ENCODE results near the gene KRT1. TPM values are rescaled to one million over a fixed set of nuclear protein-coding genes. Genes with fewer than 3 reads are reported as not detected.
"Not testable (repeated sequence)": the region's sequence is repeated elsewhere in the genome, so short reads cannot be mapped to it uniquely, and the experiment has no call there.

Gene KRT1
- total RNA-seq, 1 donor from 2014 or later = 3.5 TPM

GRCh38 chr12:52672321-52672933 is 7.8 kb downstream of the KRT1 start:
- Histone ChIP-seq H3K9me3 (no peaks in the 10 kb centered on the region), H3K36me3 (no peaks in the 10 kb centered on the region), H3K4me3 (no peak overlapping the region), H3K4me1 (no peaks in the 10 kb centered on the region), H3K27ac (no peak overlapping the region), H3K27me3 (no peaks in the 10 kb centered on the region)
- no peak for TF ChIP-seq CTCF (IDR thresholded peaks at IDR 0.05)
- no peak for DNase-seq
- ATAC-seq = no peak
- intact Hi-C loops (cut with DNase I) = no loop called here

DNA sequence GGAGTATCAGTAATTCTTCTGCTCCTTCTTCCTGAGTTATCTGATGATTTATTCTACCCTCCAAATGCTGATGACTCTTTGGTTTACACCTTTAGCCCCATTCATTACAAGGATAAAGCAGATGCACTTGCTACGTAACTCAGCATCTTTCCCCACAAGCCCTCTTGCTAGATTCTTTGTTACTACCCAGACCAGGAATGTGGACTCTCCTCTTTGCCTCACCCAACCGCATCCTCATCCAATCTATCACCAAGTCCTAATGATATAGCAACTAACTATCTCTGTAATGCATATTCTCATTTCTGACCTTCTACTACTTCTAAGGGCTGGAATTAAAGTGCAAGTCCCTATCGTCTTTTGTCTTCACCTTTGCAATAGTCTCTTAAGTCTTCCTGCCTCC is 9.2 kb downstream of the KRT1 start:
- ATAC-seq = no peak
- Histone ChIP-seq H3K27ac (no peak overlapping the region), H3K9me3 (no peaks in the 10 kb centered on the region), H3K36me3 (no peaks in the 10 kb centered on the region), H3K4me3 (no peak overlapping the region), H3K4me1 (no peaks in the 10 kb centered on the region), H3K27me3 (peaks cover 1% of the 10 kb centered on the region)
- DNase-seq = no peak
- TF ChIP-seq CTCF (IDR thresholded peaks at IDR 0.05) = no peak
- intact Hi-C loops (cut with DNase I) = loop anchor here (1.0 kb wide), 1 partner anchor 8 kb away; no protein-coding TSS in a partner anchor

- intact Hi-C loops (cut with DNase I) = no loop called here
- no peak for TF ChIP-seq CTCF (IDR thresholded peaks at IDR 0.05)
- no peak for ATAC-seq
These were observed 9.7 kb downstream of the KRT1 start for GRCh38 chr12:52670506-52670905.

DNA sequence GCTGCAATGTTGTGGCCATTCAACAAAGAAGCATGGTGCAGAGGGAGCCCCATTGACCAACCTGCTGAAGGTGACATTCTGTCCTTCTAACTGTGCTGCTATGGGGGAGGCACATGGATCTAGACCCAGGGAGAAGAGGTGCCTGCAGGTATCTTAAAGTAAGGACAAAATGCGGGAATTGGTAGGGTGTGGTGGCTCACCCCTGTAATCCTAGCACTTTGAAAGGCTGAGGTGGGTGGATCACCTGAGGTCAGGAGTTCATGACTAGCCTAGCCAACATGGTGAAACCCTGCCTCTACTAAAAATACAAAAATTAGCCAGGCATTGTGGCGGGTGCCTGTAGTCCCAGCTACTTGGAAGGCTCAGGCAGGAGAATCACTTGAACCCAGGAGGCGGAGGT is 10.3 kb downstream of the KRT1 start:
- DNase-seq; H3K27me3 ChIP-seq; H3K27ac ChIP-seq; H3K4me3 ChIP-seq; intact Hi-C loops (cut with DNase I); H3K4me1 ChIP-seq; H3K9me3 ChIP-seq; ATAC-seq; H3K36me3 ChIP-seq: not testable (repeated sequence)

More at GRCh38 chr12:52670506-52670905, 9.7 kb downstream of the KRT1 start:
- no peaks in the 10 kb centered on the region for H3K9me3 ChIP-seq
- H3K4me1 ChIP-seq = no peaks in the 10 kb centered on the region
- H3K36me3 ChIP-seq = no peaks in the 10 kb centered on the region
- DNase-seq = no peak
- no peak overlapping the region for H3K27ac ChIP-seq
- H3K27me3 ChIP-seq = peaks cover 6% of the 10 kb centered on the region
- no peak overlapping the region for H3K4me3 ChIP-seq

DNA sequence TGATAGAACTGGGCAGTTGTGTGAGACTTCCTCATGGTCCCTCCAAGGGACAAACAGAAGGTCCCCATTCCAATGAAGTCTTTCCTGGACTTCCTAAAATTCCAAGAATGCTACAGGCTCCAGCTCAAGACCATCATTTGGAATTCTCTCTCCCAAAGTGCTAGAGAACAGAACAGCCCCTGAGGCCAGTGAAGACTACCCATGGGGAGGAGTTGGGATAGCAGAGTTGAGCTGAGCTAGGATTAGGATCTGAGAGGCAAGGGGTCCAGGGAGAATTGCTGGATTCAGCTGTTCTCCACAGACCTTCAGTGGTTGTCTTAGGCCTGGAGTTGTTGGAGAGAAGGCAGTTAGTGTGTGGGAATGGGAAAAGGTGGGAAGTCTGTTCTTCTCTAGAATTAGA is 10.8 kb downstream of the KRT1 start:
- intact Hi-C loops (cut with DNase I) = no loop called here
- ATAC-seq = no peak

GRCh38 chr12:52667931-52668330 is 12.3 kb downstream of the KRT1 start:
- no peak for TF ChIP-seq CTCF (IDR thresholded peaks at IDR 0.05)
- no peaks in the 10 kb centered on the region for H3K9me3 ChIP-seq
- intact Hi-C loops (cut with DNase I) = no loop called here
- no peak overlapping the region for H3K4me3 ChIP-seq
- H3K27me3 ChIP-seq = peaks cover 17% of the 10 kb centered on the region
- no peaks in the 10 kb centered on the region for H3K4me1 ChIP-seq
- ATAC-seq (no peak), DNase-seq (no peak)
- H3K36me3 ChIP-seq = no peaks in the 10 kb centered on the region
- H3K27ac ChIP-seq = no peak overlapping the region

More for the DNA sequence above, 10.8 kb downstream of the KRT1 start:
- DNase-seq = no peak
- TF ChIP-seq CTCF (IDR thresholded peaks at IDR 0.05) = no peak
- H3K36me3 ChIP-seq = no peaks in the 10 kb centered on the region
- H3K27me3 ChIP-seq = peaks cover 8% of the 10 kb centered on the region
- H3K9me3 ChIP-seq = no peaks in the 10 kb centered on the region
- no peak overlapping the region for H3K27ac ChIP-seq
- H3K4me3 ChIP-seq = no peak overlapping the region
- no peaks in the 10 kb centered on the region for H3K4me1 ChIP-seq
